Tibial nerve (tissue), 4 donors: ENCODE measurements around the gene TGM1. TPM values are rescaled to one million over a fixed set of nuclear protein-coding genes. Genes with fewer than 3 reads are reported as not detected.

Experiments
- DNase-seq, 2 donors: peaks; one replicate each; pipeline ENCODE4 v3.0.0-alpha.2; 2019; ENCODE audit warnings: low spot score in 2 of 2
- H3K27ac ChIP-seq, 4 donors: fragments of 200-600 bp; sonication (generic) in 3 of 4; one replicate each; pipeline ENCODE4 v1.5.1; 2017 to 2019; ENCODE audit warnings: mild to moderate bottlenecking in 1 of 4
- H3K27me3 ChIP-seq, 2 donors: fragments of 200-600 bp; sonication (generic) in 1 of 2; one replicate each; pipeline versions ENCODE4 v1.5.1 to v1.6.0; 2017 to 2019
- H3K36me3 ChIP-seq, 3 donors: fragments of 200-600 bp; sonication (generic); one replicate each; pipeline ENCODE4 v1.5.1; 2018 to 2019
- H3K4me1 ChIP-seq, 4 donors: fragments of 200-600 bp; sonication (generic) in 3 of 4; one replicate each; pipeline ENCODE4 v1.5.1; 2017 to 2019
- H3K4me3 ChIP-seq, 4 donors: fragments of 200-600 bp; sonication (generic) in 3 of 4; one replicate each; pipeline ENCODE4 v1.5.1; 2017 to 2019; ENCODE audit warnings: mild to moderate bottlenecking in 1 of 4, moderate library complexity in 1 of 4
- H3K9me3 ChIP-seq, 4 donors: fragments of 200-600 bp; sonication (generic) in 3 of 4; one replicate each; pipeline ENCODE4 v1.5.1; 2017 to 2019
- CTCF ChIP-seq, 5 experiments: fragments of 200-600 bp in 3 of 5; fragments of 450-650 bp in 2 of 5; sonication (generic) in 3 of 5; IDR thresholded peaks; one replicate each; pipeline ENCODE4 v1.5.1; 2016 to 2019; ENCODE audit warnings: antibody characterized with exemption in 5 of 5, mild to moderate bottlenecking in 3 of 5, moderate library complexity in 2 of 5
- EP300 ChIP-seq, 2 donors: sonication (generic); formaldehyde crosslinking; IDR thresholded peaks; one replicate each; pipeline ENCODE4 v1.6.1; 2017; ENCODE audit warnings: antibody characterized with exemption in 2 of 2, mild to moderate bottlenecking in 1 of 2
- POLR2A ChIP-seq, 2 donors: fragments of 450-650 bp; IDR thresholded peaks; one replicate each; pipeline ENCODE4 v1.6.1; 2017; ENCODE audit warnings: antibody characterized with exemption in 2 of 2, mild to moderate bottlenecking in 2 of 2, moderate library complexity in 2 of 2
- WGBS, 2 donors: methylation state at CpG; one replicate each; pipeline ENCODE4 v1.1.5; 2018; 5-methylcytosine and 5-hydroxymethylcytosine counted together
- total RNA-seq, 4 donors: library from RNA; depleted of rRNA; stranded (reverse); fragments of >200 nt; gene quantifications; one replicate each; pipeline ENCODE4 v1.1.0, GENCODE V29; 2016

The TGM1 gene
- total RNA-seq, 4 donors from 2014 or later, result 13.5 to 53.5 (median 19.4) TPM

GRCh38 chr14:24261256-24261968, 1.6 kb downstream of the TGM1 start:
- no peak for DNase-seq

DNA sequence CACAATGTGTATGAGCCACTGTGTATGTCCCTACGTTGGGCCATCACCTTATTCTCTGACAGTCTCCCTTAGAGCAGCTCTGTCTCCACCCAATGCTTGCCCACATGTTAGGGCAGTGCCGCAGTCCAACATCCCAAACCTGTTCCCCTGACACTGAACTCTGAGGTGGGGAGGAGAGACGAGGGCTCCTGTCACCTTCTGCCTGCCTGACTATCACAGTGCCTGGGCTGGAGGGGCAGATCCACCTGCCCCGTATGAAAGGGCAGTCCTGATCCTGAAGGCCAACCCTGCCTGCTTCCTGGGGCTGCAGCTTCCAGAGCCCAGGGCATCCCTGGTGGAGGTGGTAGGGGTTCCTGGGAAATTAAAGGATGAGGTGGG, 2.2 kb downstream of the TGM1 start:
- Histone ChIP-seq H3K27ac (peak overlapping the region in 1 of 4 donors; percentile 72), H3K4me3 (no peak overlapping the region), H3K36me3 (peaks cover 0 to 71% (median 0%) of the 10 kb centered on the region in 3 donors), H3K9me3 (no peaks in the 10 kb centered on the region), H3K27me3 (no peaks in the 10 kb centered on the region), H3K4me1 (peaks cover 0 to 12% (median 0%) of the 10 kb centered on the region in 4 donors)
- WGBS, 2 donors, result 68 to 76% methylated on average over 3 to 4 of the region's 4 CpGs
- TF ChIP-seq EP300 (IDR thresholded peaks at IDR 0.05) (no peak), CTCF (IDR thresholded peaks at IDR 0.05) (no peak), POLR2A (IDR thresholded peaks at IDR 0.05) (no peak)
- no peak for DNase-seq

More at GRCh38 chr14:24261256-24261968, 1.6 kb downstream of the TGM1 start:
- Histone ChIP-seq H3K27me3 (no peaks in the 10 kb centered on the region), H3K9me3 (no peaks in the 10 kb centered on the region), H3K27ac (no peak overlapping the region), H3K4me3 (no peak overlapping the region), H3K4me1 (peaks cover 0 to 12% (median 0%) of the 10 kb centered on the region in 4 donors), H3K36me3 (peaks cover 0 to 74% (median 0%) of the 10 kb centered on the region in 3 donors)
- TF ChIP-seq CTCF (IDR thresholded peaks at IDR 0.05), result no peak
- no peak for TF ChIP-seq POLR2A (IDR thresholded peaks at IDR 0.05)
- TF ChIP-seq EP300 (IDR thresholded peaks at IDR 0.05), result no peak
- WGBS, 2 donors, result 89 to 92% methylated on average over 20 of the region's 20 CpGs

- peaks cover 0 to 71% (median 0%) of the 10 kb centered on the region in 3 donors for H3K36me3 ChIP-seq
- no peak for TF ChIP-seq CTCF (IDR thresholded peaks at IDR 0.05)
- TF ChIP-seq POLR2A (IDR thresholded peaks at IDR 0.05), result no peak
- no peak for TF ChIP-seq EP300 (IDR thresholded peaks at IDR 0.05)
- H3K9me3 ChIP-seq, result no peaks in the 10 kb centered on the region
- peak overlapping the region in 2 of 4 donors; percentile 50 to 72 for H3K27ac ChIP-seq
- H3K4me3 ChIP-seq, result no peak overlapping the region
- H3K4me1 ChIP-seq, result peaks cover 0 to 12% (median 0%) of the 10 kb centered on the region in 4 donors
- H3K27me3 ChIP-seq, result no peaks in the 10 kb centered on the region
- WGBS, 2 donors, result 83 to 87% methylated on average over 15 to 16 of the region's 16 CpGs
- DNase-seq, result no peak
Measured at GRCh38 chr14:24260026-24260779, 2.8 kb downstream of the TGM1 start.

DNA sequence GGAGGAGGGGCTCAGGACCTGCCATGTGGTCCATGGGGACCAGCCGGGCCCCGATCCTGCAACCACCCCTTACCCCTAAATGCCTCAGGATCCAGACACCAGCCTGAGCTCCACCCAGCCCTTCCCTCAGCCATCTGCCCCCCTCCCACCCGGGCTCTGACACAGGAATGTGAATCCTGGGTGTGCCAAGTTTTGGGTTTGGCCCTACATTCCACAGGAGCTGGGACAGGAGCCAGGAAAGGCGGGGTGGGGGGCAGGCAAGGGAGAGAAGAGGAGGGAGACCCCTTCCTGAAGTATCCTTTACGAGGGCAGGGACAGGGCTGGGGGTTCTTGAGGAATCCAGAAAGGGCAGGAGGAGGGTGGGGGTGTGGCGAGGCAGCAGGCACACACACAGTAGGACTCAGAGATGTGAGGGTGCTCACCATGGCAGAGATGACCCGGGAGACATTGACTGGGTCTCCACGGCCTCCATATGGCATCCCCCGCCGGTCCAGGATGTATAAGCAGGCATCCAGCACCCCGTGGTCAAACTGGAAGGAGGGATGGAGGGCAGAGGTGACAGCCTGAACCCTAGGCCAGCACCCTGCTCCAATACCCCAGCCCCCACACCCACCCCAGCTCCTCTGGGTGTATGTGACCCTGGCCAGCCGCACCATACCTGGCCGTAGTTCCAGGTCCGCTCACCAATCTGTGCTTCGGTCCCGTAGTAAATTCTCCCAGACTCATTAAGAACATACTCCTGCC, 3.5 kb downstream of the TGM1 start:
- H3K27ac ChIP-seq, result peak overlapping the region in 2 of 4 donors; percentile 62 to 72
- no peaks in the 10 kb centered on the region for H3K27me3 ChIP-seq
- no peaks in the 10 kb centered on the region for H3K9me3 ChIP-seq
- H3K36me3 ChIP-seq, result peaks cover 0 to 71% (median 0%) of the 10 kb centered on the region in 3 donors
- DNase-seq, result no peak
- 54 to 63% methylated on average over 16 of the region's 16 CpGs for WGBS, 2 donors
- peaks cover 0 to 12% (median 0%) of the 10 kb centered on the region in 4 donors for H3K4me1 ChIP-seq
- H3K4me3 ChIP-seq, result peak overlapping the region in 1 of 4 donors; percentile 22
- no peak for TF ChIP-seq EP300 (IDR thresholded peaks at IDR 0.05)
- TF ChIP-seq CTCF (IDR thresholded peaks at IDR 0.05), result no peak
- TF ChIP-seq POLR2A (IDR thresholded peaks at IDR 0.05), result no peak
